Activated CD4-positive, alpha-beta T cell treated with anti-CD3 and anti-CD28 coated beads, Interleukin-2, amount 50 U/mL, for 16 hours (primary cell): Measurements from ENCODE around the gene SAMD3.
"Not testable (repeated sequence)": the region's sequence is repeated elsewhere in the genome, so short reads cannot be mapped to it uniquely, and the experiment has no call there.

ENCODE experiments used
- DNase-seq: peaks from one replicate; pipeline ENCODE4 v3.0.0-alpha.2; 2020

SAMD3 gene

GRCh38 chr6:130222775-130223174 lies at the start of gene SAMD3:
Gene SAMD3, minus strand, starts transcription at chr6:130222951. Its CDS starts 7,678 bp downstream, at chr6:130215273.
- DNase-seq, result peak; percentile 6

GRCh38 chr6:130269969-130270635 lies 47.4 kb upstream of the SAMD3 start:
- DNase-seq, result no peak

GRCh38 chr6:130265553-130265952 lies 42.8 kb upstream of the SAMD3 start:
- peak; percentile 22 for DNase-seq

GRCh38 chr6:130262008-130262407 lies 39.3 kb upstream of the SAMD3 start:
- DNase-seq, result no peak

- DNase-seq, result not testable (repeated sequence)
Observed at GRCh38 chr6:130261558-130261957, 38.8 kb upstream of the SAMD3 start.

- peak; percentile 29 for DNase-seq
Observed at GRCh38 chr6:130260614-130261241, 38.0 kb upstream of the SAMD3 start.

- DNase-seq, result peak; percentile 50
Observed at GRCh38 chr6:130260050-130260462, 37.3 kb upstream of the SAMD3 start.

- DNase-seq, result no peak
Observed at GRCh38 chr6:130259557-130259956, 36.8 kb upstream of the SAMD3 start.

- DNase-seq, result no peak
Observed at GRCh38 chr6:130259140-130259539, 36.4 kb upstream of the SAMD3 start.

- DNase-seq, result no peak
Observed at GRCh38 chr6:130252527-130253237, 29.9 kb upstream of the SAMD3 start.

GRCh38 chr6:130245267-130245666 lies 22.5 kb upstream of the SAMD3 start:
- no peak for DNase-seq

GRCh38 chr6:130244728-130245127 lies 22.0 kb upstream of the SAMD3 start:
- no peak for DNase-seq

GRCh38 chr6:130240232-130240631 lies 17.5 kb upstream of the SAMD3 start:
- no peak for DNase-seq

- no peak for DNase-seq
Observed at GRCh38 chr6:130239755-130240154, 17.0 kb upstream of the SAMD3 start.

- no peak for DNase-seq
Observed at GRCh38 chr6:130233330-130233729, 10.6 kb upstream of the SAMD3 start.

GRCh38 chr6:130230531-130230930 lies 7.8 kb upstream of the SAMD3 start:
- not testable (repeated sequence) for DNase-seq

- DNase-seq, result no peak
Observed at GRCh38 chr6:130229645-130230044, 6.9 kb upstream of the SAMD3 start.

GRCh38 chr6:130223508-130223907 lies 757 bp upstream of the SAMD3 start:
- DNase-seq, result peak; percentile 80

- DNase-seq, result no peak
Observed at GRCh38 chr6:130218134-130218533, 4.6 kb downstream of the SAMD3 start.

- no peak for DNase-seq
Observed at GRCh38 chr6:130216620-130217019, 6.1 kb downstream of the SAMD3 start.

- DNase-seq, result peak; percentile 56
Observed at GRCh38 chr6:130215526-130215925, 7.2 kb downstream of the SAMD3 start.

GRCh38 chr6:130212215-130212874 lies 10.4 kb downstream of the SAMD3 start:
- DNase-seq, result no peak

- peak; percentile 51 for DNase-seq
Observed at GRCh38 chr6:130211691-130212090, 11.1 kb downstream of the SAMD3 start.
